NCI-H460 (cell line): ENCODE data around the gene IQCC. TPM values are rescaled to one million over a fixed set of nuclear protein-coding genes. Genes with fewer than 3 reads are reported as not detected.
A peak's percentile ranks its signal among the peaks of the same experiment; 100 is the strongest.

Source experiments
- DNase-seq: peaks from one replicate; pipeline ENCODE4 v3.0.0-alpha.2; 2016; ENCODE audit warnings: low read depth; ENCODE audit errors: extremely low read depth
- total RNA-seq: library from RNA; depleted of rRNA; stranded (reverse); fragments of >200 nt; shearing (Covaris generic); gene quantifications from 2 replicates; pipeline ENCODE4 v1.2.3, GENCODE V29; 2014

Gene IQCC
- total RNA-seq, 1 experiment from 2014 or later: 2.9 TPM

- DNase-seq: no peak
These were observed 9.9 kb upstream of the IQCC start for GRCh38 chr1:32195531-32195930.

- DNase-seq: no peak
These were observed 9.3 kb upstream of the IQCC start for GRCh38 chr1:32195972-32196823.

DNA sequence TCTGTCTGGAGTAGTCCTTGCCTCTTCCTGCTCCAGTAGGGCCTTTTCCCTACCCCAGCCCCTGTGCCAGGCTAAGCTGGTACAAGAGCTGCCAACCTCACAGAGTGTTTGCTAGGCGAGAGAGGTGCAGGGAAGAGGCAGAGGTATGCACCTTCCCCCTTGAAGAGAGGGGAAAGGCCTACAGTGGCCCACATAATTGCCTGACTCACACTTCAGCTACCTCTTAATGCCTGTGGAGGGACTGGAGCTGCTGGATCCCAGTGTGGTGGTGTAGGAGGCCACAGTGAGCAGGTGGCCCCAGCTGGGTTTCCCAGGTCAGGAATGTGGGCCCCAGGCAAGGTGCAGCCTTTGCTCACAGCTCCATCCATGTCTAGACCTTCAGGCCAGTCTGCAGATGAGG, 8.4 kb upstream of the IQCC start:
- no peak for DNase-seq

GRCh38 chr1:32197837-32198236, 7.6 kb upstream of the IQCC start:
- DNase-seq: no peak

GRCh38 chr1:32198237-32199042, 7.0 kb upstream of the IQCC start:
- DNase-seq: no peak

DNA sequence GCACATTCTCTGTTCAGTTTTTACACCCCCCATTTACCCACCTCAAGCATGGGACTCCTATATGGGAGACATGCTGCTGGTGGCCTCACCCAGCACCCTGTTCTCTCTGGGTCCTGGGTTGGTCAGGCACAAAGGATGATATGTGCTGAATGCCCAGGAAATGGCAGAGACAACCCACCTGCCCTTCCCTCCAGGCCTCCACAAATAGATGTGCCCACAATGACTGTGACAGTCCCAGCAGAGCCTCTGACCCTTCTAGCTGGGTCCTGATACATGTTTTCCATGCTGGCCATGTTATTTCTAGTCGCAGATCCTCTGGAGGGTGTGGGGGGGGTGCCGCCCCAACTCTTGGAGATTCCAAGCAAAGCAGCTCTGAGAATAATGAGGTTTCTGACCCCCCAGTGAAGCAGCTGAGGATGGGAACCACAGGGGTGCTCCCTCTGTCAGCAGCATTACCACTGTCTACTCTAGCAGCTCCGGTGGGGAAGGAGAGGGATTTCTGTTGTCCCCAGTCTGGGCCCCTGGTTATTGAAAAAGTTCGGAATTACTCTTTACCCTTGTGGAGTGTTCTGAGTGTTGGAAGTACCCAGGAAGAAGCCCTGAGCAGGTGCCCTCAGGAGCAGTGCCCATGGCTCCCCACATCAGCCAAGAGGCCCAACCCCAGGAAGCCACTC, 6.3 kb upstream of the IQCC start:
- DNase-seq: no peak

DNA sequence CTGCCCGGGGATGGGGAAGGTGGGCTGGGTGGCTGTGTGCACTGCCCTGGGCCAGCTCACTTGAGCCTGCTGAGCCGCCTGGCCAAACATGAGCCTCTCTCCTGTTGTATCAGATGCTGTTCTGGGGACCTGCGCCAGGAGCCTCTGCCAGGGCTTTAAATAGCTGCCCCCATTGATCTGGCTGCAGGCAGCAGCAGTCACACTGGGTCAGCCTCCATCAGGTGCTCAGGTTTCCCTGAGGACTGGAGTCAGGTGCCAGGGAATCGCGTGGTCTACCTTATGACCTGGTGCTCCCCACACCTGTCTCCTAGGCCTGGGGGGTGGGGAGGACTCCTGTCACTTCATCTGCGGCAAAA, 5.8 kb upstream of the IQCC start:
- DNase-seq: no peak

- no peak for DNase-seq
These were observed 5.1 kb upstream of the IQCC start, which contains the start of gene CCDC28B for GRCh38 chr1:32200226-32201010. CCDC28B (plus strand) TSS chr1:32200595; CDS start chr1:32201936, 1,341 bp downstream.

GRCh38 chr1:32201011-32201855, 4.2 kb upstream of the IQCC start:
- DNase-seq: no peak

GRCh38 chr1:32204943-32205361, 519 bp upstream of the IQCC start:
- no peak for DNase-seq

DNA sequence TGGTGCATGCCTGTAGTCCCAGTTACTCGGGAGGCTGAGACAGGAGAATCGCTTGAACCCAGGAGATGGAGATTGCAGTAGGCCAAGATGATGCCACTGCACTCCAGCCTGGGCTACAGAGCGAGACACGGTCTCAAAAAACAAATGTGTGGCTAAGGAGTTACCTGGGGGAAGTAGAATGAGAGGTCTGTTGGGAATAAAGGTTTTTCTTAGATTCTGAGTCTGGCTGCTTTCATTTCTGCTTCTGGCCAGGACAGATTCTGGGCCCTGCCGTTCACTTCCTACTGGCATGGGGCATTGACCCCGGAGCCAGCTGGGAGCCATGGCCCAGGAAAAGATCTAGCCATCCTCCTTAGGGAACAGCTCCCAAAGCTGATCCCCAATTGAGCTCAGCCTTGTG, 3.0 kb downstream of the IQCC start:
- DNase-seq: no peak

GRCh38 chr1:32208891-32209328, 3.4 kb downstream of the IQCC start, which contains the start of gene DCDC2B:
DCDC2B (plus strand) TSS chr1:32209089; CDS start chr1:32209094, 5 bp downstream.
- no peak for DNase-seq

- DNase-seq: peak; percentile 51
These were observed 10.4 kb downstream of the IQCC start for GRCh38 chr1:32215629-32216480.

- DNase-seq: no peak
These were observed 11.1 kb downstream of the IQCC start for GRCh38 chr1:32216566-32216965.

DNA sequence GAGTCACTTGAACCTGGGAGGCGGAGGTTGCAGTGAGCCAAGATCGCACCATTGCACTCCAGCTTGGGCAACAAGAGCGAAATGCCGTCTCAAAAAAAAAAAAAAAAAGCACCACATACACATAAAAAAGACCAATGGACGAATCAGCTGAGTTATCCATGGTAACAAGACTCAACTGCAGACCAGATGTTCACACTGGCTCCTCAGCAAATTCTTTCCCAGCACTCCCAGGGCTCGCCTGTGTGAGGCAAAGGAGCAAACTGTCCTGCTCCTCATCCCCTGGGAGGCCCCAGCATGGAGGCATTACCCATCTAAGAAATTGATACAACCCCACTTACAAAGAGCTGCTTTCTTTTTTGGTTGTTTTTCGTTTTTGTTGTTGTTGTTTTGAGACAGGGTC, 13.6 kb downstream of the IQCC start:
- DNase-seq: no peak

GRCh38 chr1:32220746-32221580, 15.5 kb downstream of the IQCC start:
- DNase-seq: no peak

- DNase-seq: no peak
These were observed 16.1 kb downstream of the IQCC start for GRCh38 chr1:32221581-32221979.
